NOMO-1 treated with dmso at 0.1 percent for 144 hours (cell line): ENCODE data around the gene NBPF20.
"Not testable (repeated sequence)": the region's sequence is repeated elsewhere in the genome, so short reads cannot be mapped to it uniquely, and the experiment has no call there.

Source experiments
- DNase-seq: peaks from one replicate; lab custom pipeline; 2025; ENCODE audit not compliant: unreplicated experiment; lab: John Stamatoyannopoulos, UW

NBPF20 gene

GRCh38 chr1:145429329-145429728, 3.9 kb upstream of the NBPF20 start:
- DNase-seq: not testable (repeated sequence)

GRCh38 chr1:145424612-145425435, 579 bp downstream of the NBPF20 start:
- not testable (repeated sequence) for DNase-seq

GRCh38 chr1:145415149-145415548, 10.3 kb downstream of the NBPF20 start:
- not testable (repeated sequence) for DNase-seq

GRCh38 chr1:145407266-145407665, 18.1 kb downstream of the NBPF20 start:
- DNase-seq: not testable (repeated sequence)

- DNase-seq: not testable (repeated sequence)
Measured at GRCh38 chr1:145404949-145405348, 20.5 kb downstream of the NBPF20 start.

- DNase-seq: not testable (repeated sequence)
Measured at GRCh38 chr1:145400701-145401100, 24.7 kb downstream of the NBPF20 start.
